HEK293 (cell line): ENCODE measurements around the gene ZSCAN16.

Experiments
- BCL11A ChIP-seq: fragments of 450-650 bp; formaldehyde crosslinking; IDR thresholded peaks from 2 replicates; pipeline ENCODE4 v1.5.1; 2016; ENCODE audit warnings: low read depth, missing biosample characterization, missing genetic modification characterization
- GLI2 ChIP-seq: fragments of 450-650 bp; formaldehyde crosslinking; IDR thresholded peaks from 2 replicates; pipeline ENCODE4; 2017; ENCODE audit warnings: missing biosample characterization, missing genetic modification characterization, low read depth, borderline replicate concordance
- GLIS2 ChIP-seq: fragments of 450-650 bp; formaldehyde crosslinking; IDR thresholded peaks from 2 replicates; pipeline ENCODE4 v1.5.1; 2016; ENCODE audit warnings: missing biosample characterization, missing genetic modification characterization
- HOXD13 ChIP-seq: sonication (generic); formaldehyde crosslinking; IDR thresholded peaks from 2 replicates; pipeline ENCODE4 v1.8.0; 2022; ENCODE audit warnings: missing genetic modification reagents, borderline replicate concordance
- PRDM4 ChIP-seq: fragments of 450-650 bp; formaldehyde crosslinking; IDR thresholded peaks from 2 replicates; pipeline ENCODE4 v1.5.1; 2017; ENCODE audit warnings: missing biosample characterization, missing genetic modification characterization
- SCRT1 ChIP-seq: fragments of 450-650 bp; formaldehyde crosslinking; IDR thresholded peaks from 2 replicates; pipeline ENCODE4 v1.5.1; 2016; ENCODE audit warnings: missing biosample characterization, missing genetic modification characterization, borderline replicate concordance
- SP2 ChIP-seq: fragments of 450-650 bp; formaldehyde crosslinking; IDR thresholded peaks from 2 replicates; pipeline ENCODE4 v1.5.1; 2016; ENCODE audit warnings: missing biosample characterization, missing genetic modification characterization
- YY2 ChIP-seq: fragments of 450-650 bp; formaldehyde crosslinking; IDR thresholded peaks from 2 replicates; pipeline ENCODE4 v1.5.1; 2016; ENCODE audit warnings: missing biosample characterization, missing genetic modification characterization
- ZBTB10 ChIP-seq: fragments of 450-650 bp; formaldehyde crosslinking; IDR thresholded peaks from 2 replicates; pipeline ENCODE4 v1.5.1; 2016; ENCODE audit warnings: missing biosample characterization, missing genetic modification characterization
- ZFP41 ChIP-seq: fragments of 450-650 bp; formaldehyde crosslinking; IDR thresholded peaks from 2 replicates; pipeline ENCODE4 v1.5.1; 2016; ENCODE audit warnings: missing biosample characterization, missing genetic modification characterization, borderline replicate concordance
- ZNF10 ChIP-seq: fragments of 450-650 bp; formaldehyde crosslinking; IDR thresholded peaks from 2 replicates; pipeline ENCODE4 v1.5.1; 2017; ENCODE audit warnings: missing biosample characterization, missing genetic modification characterization
- ZNF133 ChIP-seq: fragments of 450-650 bp; formaldehyde crosslinking; IDR thresholded peaks from 2 replicates; pipeline ENCODE4 v1.5.1; 2016; ENCODE audit warnings: missing biosample characterization, missing genetic modification characterization
- ZNF138 ChIP-seq: fragments of 450-650 bp; formaldehyde crosslinking; IDR thresholded peaks from 2 replicates; pipeline ENCODE4 v1.5.1; 2016; ENCODE audit warnings: missing biosample characterization, missing genetic modification characterization, borderline replicate concordance
- ZNF140 ChIP-seq: fragments of 450-650 bp; formaldehyde crosslinking; IDR thresholded peaks from 2 replicates; pipeline ENCODE4 v1.5.1; 2016; ENCODE audit warnings: missing biosample characterization, missing genetic modification characterization
- ZNF155 ChIP-seq: fragments of 450-650 bp; formaldehyde crosslinking; IDR thresholded peaks from 2 replicates; pipeline ENCODE4 v1.5.1; 2016; ENCODE audit warnings: missing biosample characterization, missing genetic modification characterization
- ZNF157 ChIP-seq: fragments of 450-650 bp; formaldehyde crosslinking; IDR thresholded peaks from 2 replicates; pipeline ENCODE4 v1.5.1; 2016; ENCODE audit warnings: missing biosample characterization, missing genetic modification characterization
- ZNF2 ChIP-seq: fragments of 450-650 bp; formaldehyde crosslinking; IDR thresholded peaks from 2 replicates; pipeline ENCODE4 v1.5.1; 2016; ENCODE audit warnings: missing biosample characterization, missing genetic modification characterization
- ZNF292 ChIP-seq: fragments of 450-650 bp; formaldehyde crosslinking; IDR thresholded peaks from 2 replicates; pipeline ENCODE4 v1.5.1; 2016; ENCODE audit warnings: low read depth, missing biosample characterization, missing genetic modification characterization, borderline replicate concordance
- ZNF324 ChIP-seq: fragments of 450-650 bp; formaldehyde crosslinking; IDR thresholded peaks from 2 replicates; pipeline ENCODE4 v1.5.1; 2016; ENCODE audit warnings: missing biosample characterization, missing genetic modification characterization
- ZNF350 ChIP-seq: fragments of 450-650 bp; formaldehyde crosslinking; IDR thresholded peaks from 2 replicates; pipeline ENCODE4 v1.5.0; 2017; ENCODE audit warnings: missing biosample characterization, mild to moderate bottlenecking, missing genetic modification characterization
- ZNF433 ChIP-seq: fragments of 450-650 bp; formaldehyde crosslinking; IDR thresholded peaks from 2 replicates; pipeline ENCODE4 v1.5.1; 2016; ENCODE audit warnings: missing biosample characterization, missing genetic modification characterization, low read depth
- ZNF48 ChIP-seq: fragments of 450-650 bp; formaldehyde crosslinking; IDR thresholded peaks from 2 replicates; pipeline ENCODE4 v1.5.1; 2016; ENCODE audit warnings: missing biosample characterization, missing genetic modification characterization
- ZNF501 ChIP-seq: fragments of 450-650 bp; formaldehyde crosslinking; IDR thresholded peaks from 2 replicates; pipeline ENCODE4 v1.5.1; 2016; ENCODE audit warnings: missing biosample characterization, missing genetic modification characterization
- ZNF530 ChIP-seq: fragments of 450-650 bp; formaldehyde crosslinking; IDR thresholded peaks from 2 replicates; pipeline ENCODE4 v1.5.1; 2016; ENCODE audit warnings: low read depth, missing biosample characterization, missing genetic modification characterization
- ZNF549 ChIP-seq: fragments of 450-650 bp; IDR thresholded peaks from 2 replicates; pipeline ENCODE4 v1.5.1; 2018; ENCODE audit warnings: missing biosample characterization, missing genetic modification characterization, mild to moderate bottlenecking, inconsistent platforms, moderate library complexity
- ZNF560 ChIP-seq: fragments of 450-650 bp; formaldehyde crosslinking; IDR thresholded peaks from 2 replicates; pipeline ENCODE4 v1.5.1; 2017; ENCODE audit warnings: missing biosample characterization, missing genetic modification characterization, borderline replicate concordance
- ZNF580 ChIP-seq: fragments of 450-650 bp; formaldehyde crosslinking; IDR thresholded peaks from 2 replicates; pipeline ENCODE4 v1.5.1; 2016; ENCODE audit warnings: missing biosample characterization, missing genetic modification characterization
- ZNF792 ChIP-seq: fragments of 450-650 bp; formaldehyde crosslinking; IDR thresholded peaks from 2 replicates; pipeline ENCODE4 v1.5.1; 2016; ENCODE audit warnings: missing biosample characterization, missing genetic modification characterization
- ZNF843 ChIP-seq: fragments of 450-650 bp; formaldehyde crosslinking; IDR thresholded peaks from 2 replicates; pipeline ENCODE4 v1.5.1; 2016; ENCODE audit warnings: missing biosample characterization, missing genetic modification characterization
- TF ChIP-seq, protein P1 (sequence below): fragments of 450-650 bp; formaldehyde crosslinking; IDR thresholded peaks from 2 replicates; pipeline ENCODE4; 2016; ENCODE audit warnings: missing biosample characterization, missing genetic modification characterization
- TF ChIP-seq, protein P2 (sequence below): fragments of 450-650 bp; formaldehyde crosslinking; IDR thresholded peaks from 2 replicates; pipeline ENCODE4 v1.5.1; 2016; ENCODE audit warnings: missing biosample characterization, missing genetic modification characterization
- TF ChIP-seq, protein P3 (sequence below): fragments of 450-650 bp; formaldehyde crosslinking; IDR thresholded peaks from 2 replicates; pipeline ENCODE4 v1.5.1; 2016; ENCODE audit warnings: missing biosample characterization, missing genetic modification characterization

ZSCAN16 gene

GRCh38 chr6:28124350-28124970 lies at the start of gene ZSCAN16 (continued):
- TF ChIP-seq BCL11A (tag by site-specific recombination) (0 out of 2 replicates have a peak, but pooled peaks have one; percentile 46), SCRT1 (tag by site-specific recombination) (peak; percentile 92), ZNF501 (tag by site-specific recombination) (peak; percentile 92; the same call in 1 of the 2 replicates), ZBTB10 (tag by site-specific recombination) (no peak; the same call in 1 of the 2 replicates), ZNF843 (tag by site-specific recombination) (peak; percentile 48; the same call in 1 of the 2 replicates), ZNF48 (tag by site-specific recombination) (no peak), ZNF292 (tag by site-specific recombination) (no peak), HOXD13 (CRISPR knock-in tag) (no peak), ZNF2 (0 out of 2 replicates have a peak, but pooled peaks have one; percentile 41), ZNF549 (tag by site-specific recombination) (no peak), ZNF138 (tag by site-specific recombination) (no peak), ZNF792 (tag by site-specific recombination) (no peak), ZNF133 (tag by site-specific recombination) (no peak), YY2 (tag by site-specific recombination) (no peak), ZNF350 (no peak), ZNF157 (tag by site-specific recombination) (no peak), SP2 (tag by site-specific recombination) (peak; percentile 86), ZFP41 (no peak), ZNF155 (tag by site-specific recombination) (no peak), ZNF433 (tag by site-specific recombination) (no peak), ZNF10 (tag by site-specific recombination) (no peak), ZNF140 (tag by site-specific recombination) (no peak), ZNF560 (tag by site-specific recombination) (no peak), ZNF530 (tag by site-specific recombination) (no peak), GLIS2 (tag by site-specific recombination) (peak; percentile 55), ZNF580 (no peak), PRDM4 (no peak), ZNF324 (tag by site-specific recombination) (no peak), GLI2 (tag by site-specific recombination) (no peak)
- TF ChIP-seq, protein P1, sequence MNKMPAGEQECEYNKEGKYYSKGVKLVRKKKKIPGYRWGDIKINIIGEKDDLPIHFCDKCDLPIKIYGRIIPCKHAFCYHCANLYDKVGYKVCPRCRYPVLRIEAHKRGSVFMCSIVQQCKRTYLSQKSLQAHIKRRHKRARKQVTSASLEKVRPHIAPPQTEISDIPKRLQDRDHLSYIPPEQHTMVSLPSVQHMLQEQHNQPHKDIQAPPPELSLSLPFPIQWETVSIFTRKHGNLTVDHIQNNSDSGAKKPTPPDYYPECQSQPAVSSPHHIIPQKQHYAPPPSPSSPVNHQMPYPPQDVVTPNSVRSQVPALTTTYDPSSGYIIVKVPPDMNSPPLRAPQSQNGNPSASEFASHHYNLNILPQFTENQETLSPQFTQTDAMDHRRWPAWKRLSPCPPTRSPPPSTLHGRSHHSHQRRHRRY (tag by site-specific recombination), result no peak
- TF ChIP-seq, protein P2, sequence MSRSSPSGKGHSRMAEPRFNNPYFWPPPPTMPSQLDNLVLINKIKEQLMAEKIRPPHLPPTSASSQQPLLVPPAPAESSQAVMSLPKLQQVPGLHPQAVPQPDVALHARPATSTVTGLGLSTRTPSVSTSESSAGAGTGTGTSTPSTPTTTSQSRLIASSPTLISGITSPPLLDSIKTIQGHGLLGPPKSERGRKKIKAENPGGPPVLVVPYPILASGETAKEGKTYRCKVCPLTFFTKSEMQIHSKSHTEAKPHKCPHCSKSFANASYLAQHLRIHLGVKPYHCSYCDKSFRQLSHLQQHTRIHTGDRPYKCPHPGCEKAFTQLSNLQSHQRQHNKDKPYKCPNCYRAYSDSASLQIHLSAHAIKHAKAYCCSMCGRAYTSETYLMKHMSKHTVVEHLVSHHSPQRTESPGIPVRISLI (tag by site-specific recombination), result no peak
- TF ChIP-seq, protein P3, sequence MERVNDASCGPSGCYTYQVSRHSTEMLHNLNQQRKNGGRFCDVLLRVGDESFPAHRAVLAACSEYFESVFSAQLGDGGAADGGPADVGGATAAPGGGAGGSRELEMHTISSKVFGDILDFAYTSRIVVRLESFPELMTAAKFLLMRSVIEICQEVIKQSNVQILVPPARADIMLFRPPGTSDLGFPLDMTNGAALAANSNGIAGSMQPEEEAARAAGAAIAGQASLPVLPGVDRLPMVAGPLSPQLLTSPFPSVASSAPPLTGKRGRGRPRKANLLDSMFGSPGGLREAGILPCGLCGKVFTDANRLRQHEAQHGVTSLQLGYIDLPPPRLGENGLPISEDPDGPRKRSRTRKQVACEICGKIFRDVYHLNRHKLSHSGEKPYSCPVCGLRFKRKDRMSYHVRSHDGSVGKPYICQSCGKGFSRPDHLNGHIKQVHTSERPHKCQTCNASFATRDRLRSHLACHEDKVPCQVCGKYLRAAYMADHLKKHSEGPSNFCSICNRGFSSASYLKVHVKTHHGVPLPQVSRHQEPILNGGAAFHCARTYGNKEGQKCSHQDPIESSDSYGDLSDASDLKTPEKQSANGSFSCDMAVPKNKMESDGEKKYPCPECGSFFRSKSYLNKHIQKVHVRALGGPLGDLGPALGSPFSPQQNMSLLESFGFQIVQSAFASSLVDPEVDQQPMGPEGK (tag by site-specific recombination), result peak; percentile 48
